ENCODE results near the gene XPO5. TPM values are rescaled to one million over a fixed set of nuclear protein-coding genes. Genes with fewer than 3 reads are reported as not detected.

The XPO5 gene
- total RNA-seq, 1 experiment from 2014 or later, result 77.4 TPM

DNA sequence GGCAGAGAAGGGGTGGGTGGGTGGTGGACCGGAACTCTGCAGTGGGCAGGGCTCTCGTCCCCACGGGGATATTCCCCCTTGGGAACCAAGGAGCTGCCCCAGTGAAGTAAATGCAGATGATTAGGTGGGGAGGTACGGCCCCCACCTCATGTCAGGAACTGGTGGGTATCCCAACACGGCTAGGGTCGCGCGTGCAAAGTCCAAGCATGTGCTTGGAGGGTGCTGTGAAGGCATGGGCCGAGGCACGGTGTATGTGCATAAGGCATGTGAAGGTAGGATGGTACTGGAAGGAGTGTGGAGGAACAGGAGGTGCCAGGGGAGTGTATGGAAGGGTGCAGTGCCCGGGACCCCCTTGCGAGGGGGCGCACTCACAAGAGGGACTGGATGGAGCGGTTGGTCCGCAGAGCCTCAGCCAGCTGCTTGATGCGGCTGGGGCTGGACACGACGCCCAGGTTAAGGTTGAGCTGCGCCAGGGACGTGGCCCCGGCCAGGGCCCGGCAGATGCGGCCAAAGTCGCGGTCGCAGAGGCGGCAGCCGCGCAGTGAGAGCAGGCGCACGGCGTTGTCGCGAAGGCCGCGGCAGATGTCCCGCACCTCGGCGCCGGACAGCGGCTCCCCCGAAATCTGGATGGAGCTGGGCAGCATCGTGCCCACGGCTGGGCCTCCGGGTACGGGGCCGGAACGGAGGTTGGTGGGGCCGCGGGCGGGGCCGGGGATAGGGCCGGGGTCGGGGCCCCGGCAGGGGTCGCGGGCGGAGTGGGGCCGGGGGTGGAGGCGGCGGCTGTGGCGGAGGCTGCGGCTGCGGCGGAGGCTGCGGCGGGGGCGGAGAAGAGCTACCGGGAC, 66.5 kb downstream of the XPO5 start:
- H2AFZ ChIP-seq (ENCODE audit: low read depth, low read length, poor library complexity, severe bottlenecking), result no peak overlapping the region

More for the DNA sequence above, 66.5 kb downstream of the XPO5 start:
- Histone ChIP-seq H3K27ac (ENCODE audit: low read depth, low read length) (peak overlapping the region; percentile 4; the same call in 1 of the 2 replicates), H3K9ac (ENCODE audit: low read length) (peak overlapping the region; percentile 63), H3K4me2 (ENCODE audit: low read length) (peak overlapping the region; percentile 88), H3K36me3 (ENCODE audit: control insufficient read depth in 1 of 2, insufficient read depth in 2 of 2, low read length in 2 of 2) (peaks cover 16 to 21% of the 10 kb centered on the region in 2 experiments; a peak in 3 of 4 replicates), H3K4me1 (ENCODE audit: control insufficient read depth in 1 of 2, insufficient read depth in 2 of 2, low read length in 2 of 2) (peaks cover 10 to 22% of the 10 kb centered on the region in 2 experiments; a peak in 3 of 4 replicates), H3K9me3 (ENCODE audit: control insufficient read depth in 1 of 2, insufficient read depth in 1 of 2, low read depth in 1 of 2, low read length in 2 of 2) (no peaks in the 10 kb centered on the region), H4K20me1 (ENCODE audit: insufficient read depth) (no peaks in the 10 kb centered on the region), H3K27me3 (ENCODE audit: insufficient read depth, low read length) (no peaks in the 10 kb centered on the region), H3K4me3 (replicated peaks in 1 of 2; ENCODE audit: low read depth in 1 of 2, low read length in 2 of 2) (peak overlapping the region; percentile 45 to 64), H3K79me2 (ENCODE audit: insufficient read depth, low read length) (peaks cover under 1% of the 10 kb centered on the region), H3K9me2 (ENCODE audit: insufficient read depth) (no peaks in the 10 kb centered on the region)
- no TSS peak for BruUV-seq (replicated peaks)
- ChIA-PET RAD21 (ENCODE audit: low non-redundant PET in 1 of 2, low total read pairs in 2 of 2, uncharacterized antibody in 2 of 2, unreplicated experiment in 2 of 2) (interaction anchor here (0.6 to 1.1 kb wide), 2 partner anchors 54 to 569 kb away, joined by 3 to 5 read pairs; partner anchors contain the start of gene DLK2 (in 1 of the 2)), POLR2A (no interaction called here), CTCF (interaction anchor here (1.3 to 3.8 kb wide), 3 partner anchors 13 to 53 kb away, joined by 3 to 31 read pairs (median 10); partner anchors contain the start of gene DLK2)
- TF ChIP-seq SIN3A (IDR thresholded peaks at IDR 0.05; ENCODE audit: low read depth), result 0 out of 2 replicates have a peak, but pooled peaks have one; percentile 18
- TF ChIP-seq, protein P1, sequence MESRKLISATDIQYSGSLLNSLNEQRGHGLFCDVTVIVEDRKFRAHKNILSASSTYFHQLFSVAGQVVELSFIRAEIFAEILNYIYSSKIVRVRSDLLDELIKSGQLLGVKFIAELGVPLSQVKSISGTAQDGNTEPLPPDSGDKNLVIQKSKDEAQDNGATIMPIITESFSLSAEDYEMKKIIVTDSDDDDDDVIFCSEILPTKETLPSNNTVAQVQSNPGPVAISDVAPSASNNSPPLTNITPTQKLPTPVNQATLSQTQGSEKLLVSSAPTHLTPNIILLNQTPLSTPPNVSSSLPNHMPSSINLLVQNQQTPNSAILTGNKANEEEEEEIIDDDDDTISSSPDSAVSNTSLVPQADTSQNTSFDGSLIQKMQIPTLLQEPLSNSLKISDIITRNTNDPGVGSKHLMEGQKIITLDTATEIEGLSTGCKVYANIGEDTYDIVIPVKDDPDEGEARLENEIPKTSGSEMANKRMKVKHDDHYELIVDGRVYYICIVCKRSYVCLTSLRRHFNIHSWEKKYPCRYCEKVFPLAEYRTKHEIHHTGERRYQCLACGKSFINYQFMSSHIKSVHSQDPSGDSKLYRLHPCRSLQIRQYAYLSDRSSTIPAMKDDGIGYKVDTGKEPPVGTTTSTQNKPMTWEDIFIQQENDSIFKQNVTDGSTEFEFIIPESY (IDR thresholded peaks at IDR 0.05; ENCODE audit: extremely low read depth, insufficient replicate concordance, low read length), result no peak
- peak; percentile 21; the same call in 1 of the 2 replicates for TF ChIP-seq ZFX (IDR thresholded peaks at IDR 0.05)
- intact Hi-C loops (cut with micrococcal nuclease), result loop anchor here (10.0 kb wide), 1 partner anchor 145 kb away; the partner anchor contains the start of gene ZNF318
- no peak for DNase-seq (ENCODE audit: low read depth, low spot score)
- ATAC-seq, result 0 out of 2 replicates have a peak, but pooled peaks have one; percentile 7

All from HCT116 (cell line).